OCI-LY1 (cell line): ENCODE results near the gene C11orf98.

Source experiments
- H2AFZ ChIP-seq: fragments of 200-600 bp; sonication (generic), shearing (Covaris generic); 2 replicates; pipeline ENCODE4 v1.6.0; 2014; ENCODE audit warnings: antibody characterized with exemption, mild to moderate bottlenecking, low read length
- H3F3A ChIP-seq: fragments of 200-600 bp; sonication (generic), shearing (Covaris generic); 2 replicates; pipeline ENCODE4 v1.6.0; 2014; ENCODE audit warnings: mild to moderate bottlenecking, antibody characterized with exemption, low read length, moderate library complexity; ENCODE audit not compliant: insufficient read depth
- H3K27ac ChIP-seq: fragments of 200-600 bp; sonication (generic); 2 replicates; pipeline ENCODE4 v1.5.1; 2014; ENCODE audit warnings: low read length, mixed run types, mild to moderate bottlenecking, low read depth; ENCODE audit not compliant: poor library complexity, severe bottlenecking
- H3K27me3 ChIP-seq: fragments of 200-600 bp; sonication (generic); 2 replicates; pipeline ENCODE4 v1.6.0; 2014; ENCODE audit warnings: antibody characterized with exemption, mild to moderate bottlenecking, low read length, moderate library complexity; ENCODE audit not compliant: insufficient read depth
- H3K36me3 ChIP-seq: fragments of 200-600 bp; sonication (generic); 2 replicates; pipeline ENCODE4 v1.6.1; 2014; ENCODE audit warnings: mild to moderate bottlenecking, antibody characterized with exemption, low read length, moderate library complexity, mixed read lengths; ENCODE audit not compliant: insufficient read depth
- H3K4me1 ChIP-seq: fragments of 200-600 bp; sonication (generic); 2 replicates; pipeline ENCODE4 v1.5.1; 2014; ENCODE audit warnings: mild to moderate bottlenecking, low read length, moderate library complexity; ENCODE audit not compliant: insufficient read depth, severe bottlenecking
- H3K4me2 ChIP-seq: fragments of 200-600 bp; sonication (generic), shearing (Covaris generic); 2 replicates; pipeline ENCODE4 v1.6.1; 2014; ENCODE audit warnings: low read length
- H3K4me3 ChIP-seq: fragments of 200-600 bp; sonication (generic); 2 replicates; pipeline ENCODE4 v1.5.1; 2014; ENCODE audit warnings: low read length, low read depth, mild to moderate bottlenecking, mixed read lengths; ENCODE audit not compliant: poor library complexity, severe bottlenecking
- H3K79me2 ChIP-seq: fragments of 200-600 bp; shearing (Covaris generic); 2 replicates; pipeline ENCODE4 v1.6.1; 2016; ENCODE audit warnings: mixed run types, low read length, mixed read lengths; ENCODE audit not compliant: insufficient read depth
- H3K9ac ChIP-seq: fragments of 200-600 bp; sonication (generic), shearing (Covaris generic); 2 replicates; pipeline ENCODE4 v1.6.1; 2014; ENCODE audit warnings: mild to moderate bottlenecking, low read length, mixed read lengths
- H3K9me2 ChIP-seq: fragments of 200-600 bp; sonication (generic), shearing (Covaris generic); 2 replicates; pipeline ENCODE4 v1.6.1; 2014; ENCODE audit warnings: low read depth, mild to moderate bottlenecking, low read length, mixed read lengths
- H3K9me3 ChIP-seq: fragments of 200-600 bp; shearing (Covaris generic); 2 replicates; pipeline ENCODE4 v1.6.1; 2014; ENCODE audit warnings: low read length, mixed read lengths
- H4K20me1 ChIP-seq: fragments of 200-600 bp; sonication (generic), shearing (Covaris generic); 2 replicates; pipeline ENCODE4 v1.6.0; 2016; ENCODE audit warnings: mild to moderate bottlenecking, low read length; ENCODE audit not compliant: insufficient read depth
- EZH2 ChIP-seq: fragments of 200-600 bp; sonication (generic), shearing (Covaris generic); IDR thresholded peaks from 2 replicates; pipeline ENCODE4 v1.8.0; 2017; ENCODE audit warnings: borderline replicate concordance, mixed run types, mild to moderate bottlenecking, antibody characterized with exemption, low read length, moderate library complexity, mixed read lengths
- TF ChIP-seq, protein P1 (sequence below): fragments of 200-600 bp; sonication (generic), shearing (Covaris generic); IDR thresholded peaks from 2 replicates; pipeline ENCODE4 v1.5.1; 2017; ENCODE audit warnings: mild to moderate bottlenecking, antibody characterized with exemption, low read length, moderate library complexity, mixed read lengths

C11orf98 gene

GRCh38 chr11:62649486-62649885 lies 15.5 kb downstream of the C11orf98 start:
- TF ChIP-seq, protein P1, sequence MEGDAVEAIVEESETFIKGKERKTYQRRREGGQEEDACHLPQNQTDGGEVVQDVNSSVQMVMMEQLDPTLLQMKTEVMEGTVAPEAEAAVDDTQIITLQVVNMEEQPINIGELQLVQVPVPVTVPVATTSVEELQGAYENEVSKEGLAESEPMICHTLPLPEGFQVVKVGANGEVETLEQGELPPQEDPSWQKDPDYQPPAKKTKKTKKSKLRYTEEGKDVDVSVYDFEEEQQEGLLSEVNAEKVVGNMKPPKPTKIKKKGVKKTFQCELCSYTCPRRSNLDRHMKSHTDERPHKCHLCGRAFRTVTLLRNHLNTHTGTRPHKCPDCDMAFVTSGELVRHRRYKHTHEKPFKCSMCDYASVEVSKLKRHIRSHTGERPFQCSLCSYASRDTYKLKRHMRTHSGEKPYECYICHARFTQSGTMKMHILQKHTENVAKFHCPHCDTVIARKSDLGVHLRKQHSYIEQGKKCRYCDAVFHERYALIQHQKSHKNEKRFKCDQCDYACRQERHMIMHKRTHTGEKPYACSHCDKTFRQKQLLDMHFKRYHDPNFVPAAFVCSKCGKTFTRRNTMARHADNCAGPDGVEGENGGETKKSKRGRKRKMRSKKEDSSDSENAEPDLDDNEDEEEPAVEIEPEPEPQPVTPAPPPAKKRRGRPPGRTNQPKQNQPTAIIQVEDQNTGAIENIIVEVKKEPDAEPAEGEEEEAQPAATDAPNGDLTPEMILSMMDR: no peak
- TF ChIP-seq EZH2: no peak
- Histone ChIP-seq H3K4me1 (peaks cover 42% of the 10 kb centered on the region), H3K9me3 (no peaks in the 10 kb centered on the region), H3K4me3 (no peak overlapping the region), H3K9ac (no peak overlapping the region), H3K9me2 (no peaks in the 10 kb centered on the region), H3K4me2 (no peak overlapping the region), H2AFZ (no peak overlapping the region), H3K36me3 (peaks cover 38% of the 10 kb centered on the region), H3K27me3 (no peaks in the 10 kb centered on the region), H3F3A (no peaks in the 10 kb centered on the region), H3K27ac (no peak overlapping the region), H4K20me1 (no peaks in the 10 kb centered on the region), H3K79me2 (peaks cover 32% of the 10 kb centered on the region)

DNA sequence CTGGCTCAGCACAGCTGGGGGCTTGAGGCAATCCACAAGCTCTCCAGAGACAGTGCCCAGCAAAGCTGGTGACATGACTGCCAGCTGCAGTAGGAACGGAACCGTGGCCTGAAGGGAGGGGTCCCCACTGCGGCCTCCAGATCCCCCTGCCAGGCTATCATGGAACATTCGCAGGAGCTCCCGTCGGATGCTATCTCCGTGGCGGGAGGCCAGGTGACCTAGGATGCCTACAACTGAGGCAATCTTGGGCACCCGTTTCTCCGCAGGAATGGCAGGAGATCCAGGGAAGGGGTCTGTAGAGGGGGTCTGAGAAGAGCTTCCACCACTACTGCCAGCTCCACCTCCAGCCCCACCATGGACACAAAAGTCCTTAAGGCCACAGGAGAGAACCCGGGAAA lies 16.0 kb downstream of the C11orf98 start:
- H3K79me2 ChIP-seq: peaks cover 36% of the 10 kb centered on the region
- H3K27ac ChIP-seq: no peak overlapping the region
- H3K9me2 ChIP-seq: no peaks in the 10 kb centered on the region
- no peak overlapping the region for H3K4me2 ChIP-seq
- peaks cover 43% of the 10 kb centered on the region for H3K36me3 ChIP-seq
- no peaks in the 10 kb centered on the region for H3F3A ChIP-seq
- no peak overlapping the region for H2AFZ ChIP-seq
- H3K4me3 ChIP-seq: no peak overlapping the region
- no peaks in the 10 kb centered on the region for H3K27me3 ChIP-seq
- no peaks in the 10 kb centered on the region for H3K9me3 ChIP-seq
- H3K4me1 ChIP-seq: peaks cover 37% of the 10 kb centered on the region
- H3K9ac ChIP-seq: no peak overlapping the region
- no peaks in the 10 kb centered on the region for H4K20me1 ChIP-seq
- no peak for TF ChIP-seq EZH2
- TF ChIP-seq, protein P1: no peak

DNA sequence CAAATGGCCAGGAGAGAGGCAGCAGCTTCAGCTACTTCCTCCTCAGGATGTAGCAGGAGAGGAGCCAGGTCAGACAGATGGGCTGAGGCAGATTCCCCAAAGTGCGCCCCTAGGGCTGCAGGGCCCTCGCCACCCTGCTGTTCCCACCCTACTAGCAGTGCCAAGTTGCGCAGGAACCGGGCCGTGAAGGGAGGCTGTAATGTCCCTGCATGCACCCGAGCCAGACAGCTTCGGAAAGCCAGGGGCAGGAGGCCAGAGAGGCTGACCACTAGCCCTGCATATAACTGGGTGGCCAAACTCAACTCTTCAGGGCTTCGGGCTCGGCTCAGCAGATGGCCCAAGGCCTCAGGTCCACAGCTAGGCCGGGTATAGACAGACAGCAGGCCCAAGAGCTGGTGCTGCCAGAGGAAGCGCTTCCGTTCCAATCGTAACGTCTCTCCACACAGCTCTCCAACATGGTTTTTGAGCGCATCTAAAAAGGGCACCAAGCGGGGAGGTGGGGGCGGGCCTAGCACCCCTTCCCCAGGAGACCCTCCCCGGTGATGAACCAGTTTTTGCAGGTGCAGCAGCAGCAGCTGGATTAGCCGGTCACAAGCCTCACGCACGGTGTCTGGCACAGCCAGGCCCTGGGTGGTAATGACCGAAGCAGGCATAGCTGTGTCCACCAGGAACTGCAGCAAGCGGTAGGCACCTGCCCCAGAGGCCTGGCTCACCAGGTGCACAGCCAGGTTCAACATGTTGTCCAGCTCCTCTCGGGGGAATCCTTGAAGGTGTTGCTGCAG lies 16.6 kb downstream of the C11orf98 start:
- H2AFZ ChIP-seq: no peak overlapping the region
- no peak overlapping the region for H3K9ac ChIP-seq
- no peak overlapping the region for H3K4me3 ChIP-seq
- H3K36me3 ChIP-seq: peaks cover 48% of the 10 kb centered on the region
- TF ChIP-seq, protein P1: no peak
- TF ChIP-seq EZH2: no peak
- no peaks in the 10 kb centered on the region for H3K9me3 ChIP-seq
- H3F3A ChIP-seq: no peaks in the 10 kb centered on the region
- H3K27me3 ChIP-seq: no peaks in the 10 kb centered on the region
- H3K4me2 ChIP-seq: no peak overlapping the region
- H3K79me2 ChIP-seq: peaks cover 40% of the 10 kb centered on the region
- no peaks in the 10 kb centered on the region for H3K9me2 ChIP-seq
- H3K27ac ChIP-seq: peak overlapping the region; percentile 21
- H4K20me1 ChIP-seq: no peaks in the 10 kb centered on the region
- H3K4me1 ChIP-seq: peaks cover 34% of the 10 kb centered on the region
